GM18867 (cell line): ENCODE results near the gene RASGRP2.

Experiments used
- ATAC-seq: cut with Tn5 transposase; IDR thresholded peaks from one replicate; pipeline ENCODE4 v1.9.1; 2021; ENCODE audit warnings: mild to moderate bottlenecking, moderate library complexity; ENCODE audit not compliant: unreplicated experiment

Gene RASGRP2

GRCh38 chr11:64743591-64744543 lies at the start of gene RASGRP2:
RASGRP2 (minus strand) TSS chr11:64744142; CDS start chr11:64742866, 1,276 bp downstream.
- ATAC-seq = no peak

- no peak for ATAC-seq
Observed at GRCh38 chr11:64792482-64792881, 48.5 kb upstream of the RASGRP2 start.

GRCh38 chr11:64791781-64792291 lies 47.9 kb upstream of the RASGRP2 start:
- ATAC-seq = no peak

- ATAC-seq = no peak
Observed at GRCh38 chr11:64790205-64791095, 46.5 kb upstream of the RASGRP2 start.

- ATAC-seq = no peak
Observed at GRCh38 chr11:64789331-64790204, 45.6 kb upstream of the RASGRP2 start.

- no peak for ATAC-seq
Observed at GRCh38 chr11:64788321-64789215, 44.6 kb upstream of the RASGRP2 start.

- ATAC-seq = no peak
Observed at GRCh38 chr11:64787526-64788320, 43.8 kb upstream of the RASGRP2 start.

GRCh38 chr11:64786308-64786707 lies 42.4 kb upstream of the RASGRP2 start:
- no peak for ATAC-seq

- no peak for ATAC-seq
Observed at GRCh38 chr11:64784813-64785581, 41.1 kb upstream of the RASGRP2 start.

- ATAC-seq = peak; percentile 81
Observed at GRCh38 chr11:64778473-64779298, 34.7 kb upstream of the RASGRP2 start, which contains the start of gene SF1. SF1 (minus strand) TSS chr11:64778542; CDS start chr11:64778392, 150 bp downstream.

- no peak for ATAC-seq
Observed at GRCh38 chr11:64778223-64778472, 34.2 kb upstream of the RASGRP2 start.

GRCh38 chr11:64777449-64778222 lies 33.7 kb upstream of the RASGRP2 start:
- peak; percentile 20 for ATAC-seq

- no peak for ATAC-seq
Observed at GRCh38 chr11:64776875-64777274, 32.9 kb upstream of the RASGRP2 start.

GRCh38 chr11:64776425-64776824 lies 32.5 kb upstream of the RASGRP2 start:
- ATAC-seq = no peak

- no peak for ATAC-seq
Observed at GRCh38 chr11:64774144-64774543, 30.2 kb upstream of the RASGRP2 start.

- peak; percentile 6 for ATAC-seq
Observed at GRCh38 chr11:64772303-64773018, 28.5 kb upstream of the RASGRP2 start.
